HEK293 (cell line): Measurements from ENCODE around the gene ICOSLG.

Experiments
- CTCF ChIA-PET: fragments of 350-600 bp; formaldehyde crosslinking; extraction: SDS; loops from one replicate; lab custom pipeline; 2021; ENCODE audit warnings: antibody characterized with exemption; lab: Yijun Ruan, JAX
- POLR2A ChIA-PET: fragments of 300-600 bp; formaldehyde crosslinking; extraction: SDS; loops from one replicate; lab custom pipeline; 2020; ENCODE audit warnings: antibody characterized with exemption, inconsistent platforms; lab: Yijun Ruan, JAX
- H3K27ac ChIP-seq: fragments of 200-500 bp; sonication (Bioruptor generic); 2 replicates; pipeline ENCODE4 v1.5.1; 2014; ENCODE audit warnings: low read depth, low read length, control low read depth, inconsistent platforms; ENCODE audit errors: extremely low read depth
- H3K36me3 ChIP-seq, 2 experiments: fragments of 200-500 bp in 1 of 2; sonication (Bioruptor generic) in 1 of 2; 1 replicate in 1 of 2; 2 replicates in 1 of 2; pipeline ENCODE4 v1.5.1; 2014 to 2017; ENCODE audit warnings: inconsistent platforms in 2 of 2, low read length in 2 of 2; ENCODE audit not compliant: control insufficient read depth in 2 of 2, insufficient read depth in 1 of 2
- H3K4me1 ChIP-seq: fragments of 200-500 bp; sonication (Bioruptor generic); 2 replicates; pipeline ENCODE4 v1.5.1; 2014; ENCODE audit warnings: mild to moderate bottlenecking, low read length, inconsistent platforms; ENCODE audit not compliant: control insufficient read depth, insufficient read depth
- H3K4me3 ChIP-seq: 2 replicates; pipeline ENCODE4 v1.5.1; 2011; ENCODE audit warnings: low read depth, mild to moderate bottlenecking, control low read depth, low read length, moderate library complexity
- H3K9me3 ChIP-seq: fragments of 200-500 bp; sonication (Bioruptor generic); 2 replicates; pipeline ENCODE4 v1.5.1; 2014; ENCODE audit warnings: low read depth, low read length, inconsistent platforms; ENCODE audit not compliant: control insufficient read depth, insufficient read depth
- EGR2 ChIP-seq: fragments of 450-650 bp; formaldehyde crosslinking; IDR thresholded peaks from 2 replicates; pipeline ENCODE4 v1.5.1; 2016; ENCODE audit warnings: low read depth, missing biosample characterization, missing genetic modification characterization
- KLF1 ChIP-seq: fragments of 450-650 bp; formaldehyde crosslinking; IDR thresholded peaks from 2 replicates; pipeline ENCODE4 v1.5.1; 2016; ENCODE audit warnings: missing biosample characterization, missing genetic modification characterization
- KLF17 ChIP-seq: fragments of 450-650 bp; formaldehyde crosslinking; IDR thresholded peaks from 2 replicates; pipeline ENCODE4 v1.5.1; 2016; ENCODE audit warnings: missing biosample characterization, missing genetic modification characterization
- KLF8 ChIP-seq: fragments of 450-650 bp; formaldehyde crosslinking; IDR thresholded peaks from 2 replicates; pipeline ENCODE4 v1.5.1; 2016; ENCODE audit warnings: missing biosample characterization, missing genetic modification characterization
- PATZ1 ChIP-seq: fragments of 450-650 bp; formaldehyde crosslinking; IDR thresholded peaks from 2 replicates; pipeline ENCODE4 v1.5.1; 2016; ENCODE audit warnings: missing biosample characterization, missing genetic modification characterization
- PRDM4 ChIP-seq: fragments of 450-650 bp; formaldehyde crosslinking; IDR thresholded peaks from 2 replicates; pipeline ENCODE4 v1.5.1; 2017; ENCODE audit warnings: missing biosample characterization, missing genetic modification characterization
- RBAK ChIP-seq: fragments of 450-650 bp; formaldehyde crosslinking; IDR thresholded peaks from 2 replicates; pipeline ENCODE4 v1.5.1; 2016; ENCODE audit warnings: missing biosample characterization, missing genetic modification characterization
- REST ChIP-seq: fragments of 450-650 bp; formaldehyde crosslinking; IDR thresholded peaks from 2 replicates; pipeline ENCODE4 v1.5.1; 2016; ENCODE audit warnings: missing biosample characterization, missing genetic modification characterization
- TRIM28 ChIP-seq: IDR thresholded peaks from 2 replicates; pipeline ENCODE4 v1.6.1; 2011; ENCODE audit warnings: low read length, control low read depth, borderline replicate concordance
- TSHZ1 ChIP-seq: fragments of 450-650 bp; formaldehyde crosslinking; IDR thresholded peaks from 2 replicates; pipeline ENCODE4 v1.5.1; 2016; ENCODE audit warnings: missing biosample characterization, missing genetic modification characterization, borderline replicate concordance
- ZBTB10 ChIP-seq: fragments of 450-650 bp; formaldehyde crosslinking; IDR thresholded peaks from 2 replicates; pipeline ENCODE4 v1.5.1; 2016; ENCODE audit warnings: missing biosample characterization, missing genetic modification characterization
- ZBTB7A ChIP-seq: fragments of 450-650 bp; formaldehyde crosslinking; IDR thresholded peaks from 2 replicates; pipeline ENCODE4 v1.5.1; 2016; ENCODE audit warnings: low read depth, missing biosample characterization, missing genetic modification characterization
- ZFHX2 ChIP-seq: fragments of 450-650 bp; formaldehyde crosslinking; conservative IDR thresholded peaks from 2 replicates; pipeline ENCODE4 v1.5.1; 2016; ENCODE audit warnings: missing biosample characterization, missing genetic modification characterization
- ZNF112 ChIP-seq: fragments of 450-650 bp; formaldehyde crosslinking; IDR thresholded peaks from 2 replicates; pipeline ENCODE4 v1.5.0; 2017; ENCODE audit warnings: missing biosample characterization, missing genetic modification characterization
- ZNF548 ChIP-seq: fragments of 450-650 bp; formaldehyde crosslinking; IDR thresholded peaks from 2 replicates; pipeline ENCODE4 v1.5.1; 2016; ENCODE audit warnings: missing biosample characterization, missing genetic modification characterization
- ZNF610 ChIP-seq: fragments of 450-650 bp; formaldehyde crosslinking; IDR thresholded peaks from 2 replicates; pipeline ENCODE4 v1.5.1; 2016; ENCODE audit warnings: missing biosample characterization, missing genetic modification characterization, borderline replicate concordance
- ZNF792 ChIP-seq: fragments of 450-650 bp; formaldehyde crosslinking; IDR thresholded peaks from 2 replicates; pipeline ENCODE4 v1.5.1; 2016; ENCODE audit warnings: missing biosample characterization, missing genetic modification characterization

The ICOSLG gene

GRCh38 chr21:44262338-44263056 is 21.8 kb upstream of the ICOSLG start:
- POLR2A ChIA-PET = no interaction called here
- TF ChIP-seq KLF1 = peak; percentile 96
- no peak for TF ChIP-seq RBAK (tag by site-specific recombination)
- TF ChIP-seq KLF17 (tag by site-specific recombination) = 0 out of 2 replicates have a peak, but pooled peaks have one; percentile 18
- TF ChIP-seq ZNF610 = no peak
- no peak for TF ChIP-seq ZNF112 (tag by site-specific recombination)
- 0 out of 2 replicates have a peak, but pooled peaks have one; percentile 14 for TF ChIP-seq PATZ1 (tag by site-specific recombination)
- TF ChIP-seq ZNF792 = no peak

GRCh38 chr21:44261675-44262295 is 21.0 kb upstream of the ICOSLG start, which contains the start of gene DNMT3L:
DNMT3L (minus strand) TSS chr21:44261897; CDS start chr21:44261259, 638 bp downstream.
- Histone ChIP-seq H3K36me3 (no peaks in the 10 kb centered on the region), H3K27ac (no peak within 1 kb of the TSS), H3K4me3 (no peak within 1 kb of the TSS), H3K4me1 (no peaks in the 10 kb centered on the region), H3K9me3 (no peaks in the 10 kb centered on the region)
- CTCF ChIA-PET = no interaction called here
- POLR2A ChIA-PET = interaction anchor here (0.6 kb wide), 1 partner anchor 8 kb away, joined by 4 read pairs; no protein-coding TSS in a partner anchor
- TF ChIP-seq REST (tag by site-specific recombination) = no peak
- no peak for TF ChIP-seq TSHZ1 (tag by site-specific recombination)
- TF ChIP-seq KLF8 = peak; percentile 56; the same call in 1 of the 2 replicates
- no peak for TF ChIP-seq TRIM28
- TF ChIP-seq ZFHX2 (tag by site-specific recombination) = 0 out of 2 replicates have a peak, but pooled peaks have one; percentile 17
- TF ChIP-seq ZBTB7A (tag by site-specific recombination) = no peak
- TF ChIP-seq EGR2 (tag by site-specific recombination) = 0 out of 2 replicates have a peak, but pooled peaks have one; percentile 37
- no peak for TF ChIP-seq PRDM4 (tag by site-specific recombination)
- TF ChIP-seq ZNF548 (tag by site-specific recombination) = no peak
- peak; percentile 95 for TF ChIP-seq KLF1
- no peak for TF ChIP-seq ZBTB10

More at GRCh38 chr21:44262338-44263056, 21.8 kb upstream of the ICOSLG start:
- no peaks in the 10 kb centered on the region for H3K4me1 ChIP-seq
- CTCF ChIA-PET = no interaction called here
- no peaks in the 10 kb centered on the region for H3K9me3 ChIP-seq
- H3K36me3 ChIP-seq = no peaks in the 10 kb centered on the region
- no peak overlapping the region for H3K27ac ChIP-seq
- no peak overlapping the region for H3K4me3 ChIP-seq
